Epithelial cell of umbilical artery (primary cell): ENCODE results near the gene SLC9A8. TPM values are rescaled to one million over a fixed set of nuclear protein-coding genes. Genes with fewer than 3 reads are reported as not detected.

ENCODE experiments used
- total RNA-seq: library from RNA; depleted of rRNA; stranded (reverse); fragments of >200 nt; gene quantifications from 2 replicates; pipeline ENCODE4 v1.2.3, GENCODE V29; 2014

Gene SLC9A8, protein sequence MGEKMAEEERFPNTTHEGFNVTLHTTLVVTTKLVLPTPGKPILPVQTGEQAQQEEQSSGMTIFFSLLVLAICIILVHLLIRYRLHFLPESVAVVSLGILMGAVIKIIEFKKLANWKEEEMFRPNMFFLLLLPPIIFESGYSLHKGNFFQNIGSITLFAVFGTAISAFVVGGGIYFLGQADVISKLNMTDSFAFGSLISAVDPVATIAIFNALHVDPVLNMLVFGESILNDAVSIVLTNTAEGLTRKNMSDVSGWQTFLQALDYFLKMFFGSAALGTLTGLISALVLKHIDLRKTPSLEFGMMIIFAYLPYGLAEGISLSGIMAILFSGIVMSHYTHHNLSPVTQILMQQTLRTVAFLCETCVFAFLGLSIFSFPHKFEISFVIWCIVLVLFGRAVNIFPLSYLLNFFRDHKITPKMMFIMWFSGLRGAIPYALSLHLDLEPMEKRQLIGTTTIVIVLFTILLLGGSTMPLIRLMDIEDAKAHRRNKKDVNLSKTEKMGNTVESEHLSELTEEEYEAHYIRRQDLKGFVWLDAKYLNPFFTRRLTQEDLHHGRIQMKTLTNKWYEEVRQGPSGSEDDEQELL
- total RNA-seq = 3.5 and 5.2 TPM in 2 replicates

GRCh38 chr20:49812507-49813304 is at the start of gene SLC9A8:
TSS of gene SLC9A8 (plus strand) at chr20:49812828. CDS start at chr20:49812923, 95 bp downstream.

DNA sequence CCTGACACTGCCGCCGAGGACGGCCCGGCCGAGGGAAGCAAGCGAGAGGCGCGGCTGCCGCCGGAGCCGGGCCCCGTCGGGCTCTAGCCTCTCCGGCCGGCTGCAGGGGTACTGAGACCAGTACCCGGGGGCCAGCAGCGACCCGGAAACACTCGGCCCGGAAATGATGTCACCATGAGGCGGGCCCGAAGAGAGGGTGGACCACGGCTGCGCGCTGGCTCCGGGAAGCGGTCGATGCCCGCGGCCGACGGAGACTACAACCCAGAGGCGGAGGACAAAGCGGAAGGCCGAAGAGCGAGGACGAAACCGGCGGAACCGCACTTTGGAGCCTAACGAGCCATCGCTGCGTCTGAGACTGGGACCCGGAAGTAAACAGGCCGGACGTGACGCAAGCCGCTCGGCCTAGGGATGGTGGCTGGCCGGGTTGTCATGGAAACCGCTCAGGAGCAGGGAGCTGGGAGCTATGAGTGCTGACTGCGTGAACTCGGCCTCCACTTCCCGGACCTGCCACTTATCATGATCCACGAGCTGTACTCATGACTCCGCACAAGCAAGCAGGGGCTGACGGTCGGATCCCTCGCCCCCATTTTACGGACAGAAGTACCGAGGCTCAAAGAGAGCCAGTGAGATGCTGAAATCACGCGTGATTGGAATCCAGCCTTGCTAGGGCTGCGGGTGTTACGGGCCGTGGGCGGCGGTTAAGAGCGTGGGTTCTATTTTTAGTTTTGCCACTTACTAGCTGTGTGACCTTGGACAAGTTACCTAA is 102.9 kb downstream of the SLC9A8 start, which contains the start of gene SPATA2:
Gene SPATA2 (minus strand): TSS at position 150 of the 766 bp plus-strand sequence. CDS start 7,039 bp downstream, outside the sequence.

GRCh38 chr20:49936153-49937026 is 123.8 kb downstream of the SLC9A8 start, which contains the start of gene RNF114:
TSS of gene RNF114 (plus strand) at chr20:49936397. CDS start at chr20:49936413, 16 bp downstream.

Other genes with a start within 250 kb of the SLC9A8 start
- 0.97 and 2.4 TPM in 2 replicates for gene PTGIS, start 244.7 kb upstream of the SLC9A8 start, total RNA-seq
- 33.8 and 61.9 TPM in 2 replicates for gene B4GALT5, start 99.0 kb upstream of the SLC9A8 start, total RNA-seq
- 1.1 and 1.3 TPM in 2 replicates for gene SPATA2, start 102.7 kb downstream of the SLC9A8 start, total RNA-seq
- gene RNF114, start 123.6 kb downstream of the SLC9A8 start, total RNA-seq = 101 and 107 TPM in 2 replicates
- 0.46 and 1.6 TPM in 2 replicates for gene SNAI1, start 170.2 kb downstream of the SLC9A8 start, total RNA-seq